Right renal pelvis (tissue), 4 donors: ENCODE results near the gene PRRT4. TPM values are rescaled to one million over a fixed set of nuclear protein-coding genes. Genes with fewer than 3 reads are reported as not detected.

Source experiments
- DNase-seq, 4 donors: peaks; one replicate each; pipeline ENCODE4 v3.0.0-alpha.2; 2013; ENCODE audit warnings: low read depth in 4 of 4, low spot score in 3 of 4, missing footprints in 1 of 4
- polyA plus RNA-seq, 4 donors: library from polyadenylated mRNA; unstranded; fragments of 120-200 nt; gene quantifications; one replicate each; pipeline ENCODE4 v1.2.1, GENCODE V29; 2013; ENCODE audit not compliant: insufficient read length in 4 of 4

PRRT4 gene
- 1 to 10 TPM in 1 of 4 donors, under 1 TPM in 3; 0.64 to 1.1 (median 0.94) TPM for polyA plus RNA-seq

DNA sequence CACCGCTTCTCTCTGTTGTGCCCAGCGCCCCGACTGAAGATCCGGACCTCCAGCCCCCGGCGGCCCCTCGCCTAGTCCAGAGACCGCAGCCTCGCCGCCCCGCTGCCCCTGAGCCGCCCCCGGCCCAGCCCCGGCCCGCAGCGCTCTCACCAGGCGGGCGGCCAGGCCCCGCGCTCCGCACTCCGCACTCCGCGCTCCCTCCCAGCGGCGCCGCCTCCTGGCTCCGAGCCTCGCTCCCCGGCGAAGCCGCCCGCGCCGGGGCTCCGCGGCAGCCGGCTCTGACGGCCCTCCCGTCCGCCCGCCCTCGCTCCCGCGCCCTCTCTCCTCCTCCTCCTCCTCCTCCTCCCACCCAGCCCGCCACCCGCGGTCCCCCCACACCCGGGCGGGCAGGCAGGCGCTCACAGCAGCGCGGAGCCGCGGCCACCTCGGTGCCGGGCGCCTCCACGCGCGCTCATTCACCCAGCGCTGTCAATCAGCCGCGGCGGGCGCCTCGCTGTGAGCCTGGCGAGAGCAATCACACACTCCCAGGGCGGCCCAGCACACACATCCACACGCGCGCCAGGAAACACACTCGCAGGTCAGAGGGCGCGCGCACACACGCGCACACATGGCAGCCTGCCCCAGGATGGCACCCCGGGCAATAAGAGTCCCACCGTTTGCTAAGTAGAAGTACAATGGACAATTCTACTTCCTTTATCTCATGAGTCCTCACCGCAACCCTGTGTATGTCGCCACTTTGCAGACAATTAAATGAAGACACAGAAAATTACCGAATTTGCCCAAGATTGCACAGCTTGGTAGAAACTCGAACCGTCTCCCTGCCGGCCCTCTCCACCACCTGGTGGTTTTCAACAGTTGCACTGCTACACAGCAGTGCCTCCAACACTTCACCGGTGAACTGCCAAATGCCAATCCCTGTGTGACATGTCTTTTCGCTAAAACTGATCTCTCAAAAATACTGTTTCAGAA is at the start of gene PRRT4:
PRRT4 (minus strand) TSS at position 280 of the 969 bp plus-strand sequence.
- DNase-seq, result no peak

DNA sequence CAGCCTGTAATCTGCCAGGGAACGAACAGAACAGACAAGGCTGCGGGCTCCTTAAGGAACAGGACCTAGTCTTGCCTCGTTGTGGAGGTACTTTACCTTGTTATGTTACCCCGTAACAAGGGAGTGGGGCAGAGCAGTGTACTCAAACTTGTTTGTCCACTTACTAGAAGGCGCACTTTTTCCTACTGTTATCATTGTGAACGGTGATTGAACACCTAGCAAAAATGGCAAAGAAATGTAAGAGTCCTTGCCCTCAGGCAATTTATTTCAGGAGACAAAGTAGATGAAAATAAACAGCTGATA is 48.9 kb upstream of the PRRT4 start:
- DNase-seq, result no peak

DNA sequence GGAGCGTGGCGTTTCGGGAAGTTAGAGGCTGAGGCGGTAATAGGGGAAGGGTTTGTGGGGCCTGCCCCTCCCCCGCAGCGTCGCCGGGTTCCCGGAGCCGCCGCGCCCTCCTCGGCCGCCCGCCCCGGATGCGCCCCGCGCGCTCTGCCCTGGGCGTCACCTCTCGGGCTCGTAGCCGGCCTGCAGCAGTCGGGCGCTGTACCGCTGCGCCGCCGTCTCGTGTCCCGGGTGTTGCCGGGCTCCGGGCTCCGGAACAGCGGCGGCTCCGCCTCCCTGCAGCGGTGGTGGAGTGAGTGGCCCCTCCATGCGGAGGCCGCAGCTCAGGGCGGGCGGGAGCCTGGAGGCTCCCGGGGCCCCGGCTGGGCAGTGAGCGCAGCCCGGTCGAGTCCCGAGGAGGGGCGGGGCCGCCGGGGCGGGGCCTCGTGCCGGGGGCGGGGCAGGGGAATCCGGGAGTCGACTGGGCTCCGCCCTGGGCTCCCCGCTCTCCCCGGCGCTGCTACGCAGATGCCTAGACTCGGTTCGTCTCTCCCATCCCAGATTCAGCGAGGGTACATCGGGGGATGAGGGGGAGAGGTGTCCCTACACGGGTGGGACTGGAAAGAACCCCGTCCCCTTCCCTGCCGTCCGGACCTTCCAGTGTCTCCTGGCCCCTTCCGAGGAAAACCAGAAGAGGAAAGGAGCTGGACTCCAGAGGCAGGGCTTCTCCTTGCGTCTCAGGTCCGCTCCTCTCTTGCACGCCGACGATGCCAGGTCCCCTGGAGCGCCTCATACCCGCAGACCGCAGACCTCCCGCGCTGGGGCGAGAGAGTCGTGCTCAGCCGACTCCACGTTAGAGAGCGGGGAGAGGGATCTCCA is 48.3 kb upstream of the PRRT4 start, which contains the start of gene IMPDH1:
IMPDH1 (minus strand) TSS at position 387 of the 855 bp plus-strand sequence; CDS start at position 306, 81 bp downstream.
- DNase-seq, result peak in 2 of 4 donors; percentile 55 to 58

GRCh38 chr7:128408709-128409595 is 47.5 kb upstream of the PRRT4 start:
- DNase-seq, result no peak

GRCh38 chr7:128407751-128408708 is 46.5 kb upstream of the PRRT4 start:
- DNase-seq, result no peak

GRCh38 chr7:128407233-128407589 is 45.7 kb upstream of the PRRT4 start:
- DNase-seq, result no peak

DNA sequence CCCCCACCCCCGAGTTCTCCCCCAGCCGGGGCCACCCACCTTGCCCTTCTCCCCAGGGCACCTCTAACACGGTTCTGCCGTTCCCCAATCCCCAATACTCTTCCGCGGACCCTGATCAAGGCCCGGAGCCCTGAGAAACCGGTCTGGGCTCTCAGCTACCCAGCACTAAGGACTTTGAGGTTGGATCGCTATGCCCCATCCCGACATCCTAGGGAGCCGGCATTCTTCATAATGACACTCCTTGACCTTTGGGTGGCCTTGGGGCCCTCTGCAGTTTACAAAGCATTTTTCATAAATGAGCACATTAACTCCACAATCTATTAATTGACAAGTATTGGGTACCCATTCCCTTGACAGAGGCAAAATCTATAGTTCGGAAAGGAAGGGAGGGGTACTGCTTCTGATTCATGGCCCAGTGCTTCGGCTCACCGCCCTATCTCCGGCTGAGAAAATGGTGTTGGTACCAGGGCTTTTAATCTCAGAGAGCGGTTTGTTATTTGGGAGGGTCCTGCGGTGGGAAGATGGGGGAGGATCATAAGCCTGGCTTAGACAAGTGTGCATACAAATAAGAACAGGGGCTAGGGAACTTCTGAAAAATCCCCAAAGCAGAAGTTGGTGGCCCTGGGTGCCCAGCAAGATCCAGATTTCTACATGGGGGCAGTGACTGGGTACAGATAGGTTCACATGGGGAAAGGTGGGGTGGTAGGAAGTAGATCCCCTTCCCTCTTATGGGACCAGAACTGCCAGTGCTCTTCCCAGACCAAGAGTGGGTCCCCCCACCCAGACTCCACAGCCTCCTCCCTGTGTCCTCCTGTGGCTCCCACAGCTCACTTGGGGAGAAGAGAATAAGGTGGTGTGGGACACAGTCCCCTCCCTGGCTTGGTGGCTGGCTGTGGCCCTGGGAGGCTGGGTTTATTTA is 45.1 kb upstream of the PRRT4 start:
- DNase-seq, result no peak

DNA sequence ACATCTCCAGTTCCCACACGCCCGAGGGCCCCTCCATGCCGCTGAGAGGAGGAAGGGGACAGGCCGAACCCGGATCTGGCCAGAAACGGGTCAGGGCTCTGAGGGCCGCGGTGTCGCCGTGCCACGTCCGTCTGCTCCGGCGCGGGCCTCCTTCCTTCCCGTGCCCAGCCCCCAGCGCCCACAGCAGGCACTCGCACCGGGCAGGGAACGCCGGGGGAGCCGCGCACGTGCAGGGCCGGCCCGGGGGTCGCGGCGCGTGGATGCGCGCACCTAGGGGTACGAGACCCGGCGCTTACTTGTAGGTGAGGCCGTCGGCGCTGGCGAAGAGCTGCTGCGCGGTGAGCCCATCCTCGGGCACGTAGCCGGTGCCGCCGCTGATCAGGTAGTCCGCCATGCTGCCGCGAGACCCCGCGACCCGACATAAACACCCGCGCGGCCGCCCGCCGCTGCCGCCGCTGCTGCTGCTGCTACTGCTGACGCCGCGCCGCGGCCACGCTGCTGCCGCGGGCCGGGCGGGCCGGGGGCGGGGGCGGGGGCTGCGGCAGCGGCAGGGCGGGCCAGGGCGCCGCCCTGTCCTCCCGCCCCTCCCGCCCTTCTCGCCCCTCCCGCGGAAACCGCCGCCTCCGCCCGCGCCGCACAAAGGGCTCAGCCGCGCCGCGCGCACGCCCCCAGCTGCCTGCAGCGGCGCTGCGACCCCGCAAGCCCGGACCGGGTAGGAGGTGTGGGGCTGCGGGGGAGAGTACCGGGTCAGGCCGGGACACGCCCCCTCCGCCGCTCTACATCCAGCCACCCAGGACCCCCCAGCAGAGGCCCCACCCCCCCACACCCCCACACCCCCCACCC is 44.2 kb upstream of the PRRT4 start:
- DNase-seq, result no peak

DNA sequence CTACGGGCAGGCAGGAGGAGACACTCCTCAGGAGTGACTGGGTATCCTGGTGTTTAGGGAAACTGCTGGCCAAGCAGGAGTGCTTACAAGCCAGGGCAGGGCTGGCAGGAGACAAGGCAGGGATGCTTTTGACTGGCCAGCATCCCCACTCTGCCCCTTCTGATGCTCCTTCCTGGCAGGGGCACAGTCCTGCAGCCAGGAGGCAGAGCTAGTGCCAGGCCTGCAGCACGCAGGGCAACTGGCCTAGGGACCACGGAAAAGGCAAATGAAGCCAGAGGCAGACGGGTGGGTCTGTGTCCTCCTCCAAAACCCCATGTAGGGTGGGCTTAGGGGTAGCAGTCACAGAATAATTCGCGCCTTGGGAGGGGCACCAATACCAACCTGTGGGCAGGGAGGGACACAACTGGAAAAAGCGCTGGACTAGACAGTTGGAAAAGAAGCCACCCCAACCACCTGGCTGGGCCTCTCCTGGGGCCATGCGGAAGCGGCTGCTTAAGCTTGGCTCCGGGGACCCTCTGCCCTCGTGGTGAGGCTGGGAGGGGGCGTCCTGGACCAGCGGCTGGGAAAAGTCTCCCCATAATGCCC is 43.5 kb upstream of the PRRT4 start:
- no peak for DNase-seq

DNA sequence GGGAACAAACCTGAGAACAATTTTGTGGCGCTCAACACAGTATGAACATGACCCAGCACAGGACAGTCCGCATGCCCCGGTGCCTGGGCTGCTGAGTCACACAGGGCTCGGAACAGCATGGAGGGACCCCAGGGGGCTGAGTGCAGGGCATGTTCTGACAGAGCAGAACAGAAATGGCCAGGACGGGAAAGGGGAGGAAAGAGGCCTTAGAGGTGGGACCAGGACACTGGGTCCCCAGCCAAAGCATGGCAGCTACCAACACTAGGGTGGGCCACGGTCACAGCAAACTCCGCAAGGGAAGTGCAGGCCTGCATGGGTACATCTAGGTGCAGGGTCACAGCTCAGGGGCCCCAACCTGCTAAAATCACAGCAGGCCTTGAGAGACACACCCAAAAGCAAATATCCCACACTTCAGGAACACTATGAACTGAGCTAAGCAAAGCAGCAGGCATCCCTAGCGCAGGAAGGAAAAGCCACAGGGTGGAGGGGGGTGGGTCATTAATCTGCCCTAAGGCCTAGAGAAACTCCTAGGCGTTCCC is 42.7 kb upstream of the PRRT4 start:
- no peak for DNase-seq

- no peak for DNase-seq
These were observed 42.2 kb upstream of the PRRT4 start for GRCh38 chr7:128403676-128404075.

- no peak for DNase-seq
These were observed 40.9 kb upstream of the PRRT4 start for GRCh38 chr7:128402356-128402755.

GRCh38 chr7:128400566-128400965 is 39.1 kb upstream of the PRRT4 start:
- DNase-seq, result no peak

DNA sequence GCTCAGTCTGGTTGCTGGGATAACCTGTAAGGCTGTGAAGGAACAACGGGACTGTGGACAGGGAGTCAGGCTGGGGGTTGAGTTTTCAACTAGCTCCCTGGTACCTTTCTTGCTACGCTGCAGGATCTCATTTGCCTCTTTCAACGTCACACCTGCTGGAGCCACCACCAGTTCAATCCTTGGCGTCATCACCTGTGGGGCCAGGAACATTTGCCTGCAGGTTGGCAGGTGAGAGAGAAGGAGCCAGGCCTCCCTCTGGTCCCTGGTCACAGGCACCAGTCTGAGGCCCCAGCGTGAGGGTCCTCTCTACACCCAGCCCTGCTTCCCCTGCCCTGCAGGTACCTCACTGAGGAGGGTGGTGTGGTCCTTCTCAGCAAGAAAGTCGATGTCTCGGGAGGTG is 38.5 kb upstream of the PRRT4 start:
- no peak for DNase-seq

DNA sequence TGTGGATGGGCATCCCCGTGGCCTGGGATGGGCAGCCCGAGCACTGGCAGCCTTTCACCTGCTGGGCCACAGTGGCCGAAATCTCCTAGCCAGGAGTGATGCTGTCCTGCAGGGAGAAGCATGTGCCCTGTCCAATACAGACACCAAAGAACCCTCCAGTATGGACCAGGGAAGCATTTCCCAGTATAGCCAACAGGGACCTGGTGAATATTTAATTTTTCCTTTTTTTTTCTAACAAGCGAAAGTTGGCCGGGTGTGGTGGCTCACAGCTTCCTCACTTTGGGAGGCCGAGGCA is 37.3 kb upstream of the PRRT4 start:
- no peak for DNase-seq

GRCh38 chr7:128398016-128398840 is 36.7 kb upstream of the PRRT4 start:
- DNase-seq, result no peak
